Glutamatergic neuron (in vitro differentiated cells): ENCODE results near the gene SYNM. TPM values are rescaled to one million over a fixed set of nuclear protein-coding genes. Genes with fewer than 3 reads are reported as not detected.
A peak's percentile ranks its signal among the peaks of the same experiment; 100 is the strongest.

Experiments
- DNase-seq: peaks from one replicate; pipeline ENCODE4 v3.0.0; 2022
- H3K27ac Mint-ChIP-seq: one replicate; pipeline ENCODE4 v1.8.0; 2020; ENCODE audit warnings: mild to moderate bottlenecking, mixed read lengths, inconsistent platforms; ENCODE audit not compliant: unreplicated experiment
- H3K27me3 Mint-ChIP-seq: one replicate; pipeline ENCODE4 v1.8.0; 2020; ENCODE audit warnings: mild to moderate bottlenecking, moderate library complexity, mixed read lengths, inconsistent platforms; ENCODE audit not compliant: unreplicated experiment
- H3K36me3 Mint-ChIP-seq: one replicate; pipeline ENCODE4 v1.8.0; 2020; ENCODE audit warnings: mild to moderate bottlenecking, mixed read lengths, inconsistent platforms; ENCODE audit not compliant: unreplicated experiment
- H3K4me1 Mint-ChIP-seq: one replicate; pipeline ENCODE4 v1.8.0; 2020; ENCODE audit warnings: mild to moderate bottlenecking, low read depth, mixed read lengths, inconsistent platforms; ENCODE audit not compliant: unreplicated experiment
- H3K4me3 Mint-ChIP-seq: one replicate; pipeline ENCODE4 v1.8.0; 2020; ENCODE audit warnings: mild to moderate bottlenecking, mixed read lengths, inconsistent platforms; ENCODE audit not compliant: unreplicated experiment
- H3K9me3 Mint-ChIP-seq: one replicate; pipeline ENCODE4 v1.8.0; 2020; ENCODE audit warnings: mild to moderate bottlenecking, moderate library complexity, mixed read lengths, inconsistent platforms; ENCODE audit not compliant: unreplicated experiment
- CTCF ChIP-seq: fragments of 200-600 bp; sonication (generic); IDR thresholded peaks from one replicate; pipeline ENCODE4 v1.5.0; 2021; ENCODE audit not compliant: partially characterized antibody, unreplicated experiment
- total RNA-seq: library from RNA; stranded (reverse); fragmentation: NEBNext Ultra II Directional; extraction: Animal tissue kit (Norgen Biotek cat#: 25700); gene quantifications from one replicate; pipeline ENCODE4 v1.2.1, GENCODE V29; 2021; ENCODE audit not compliant: unreplicated experiment

The SYNM gene
- total RNA-seq, 1 donor from 2014 or later: 4.8 TPM

GRCh38 chr15:99146661-99147060 is 41.8 kb downstream of the SYNM start:
- Mint-ChIP-seq H3K27me3 (peaks cover 2% of the 10 kb centered on the region), H3K4me3 (no peak overlapping the region), H3K4me1 (peaks cover 23% of the 10 kb centered on the region), H3K27ac (no peak overlapping the region), H3K36me3 (no peaks in the 10 kb centered on the region), H3K9me3 (peaks cover 5% of the 10 kb centered on the region)
- no peak for TF ChIP-seq CTCF
- DNase-seq: no peak

- H3K4me1 Mint-ChIP-seq: peaks cover 9% of the 10 kb centered on the region
- no peaks in the 10 kb centered on the region for H3K36me3 Mint-ChIP-seq
- no peak for DNase-seq
- TF ChIP-seq CTCF: no peak
- H3K27me3 Mint-ChIP-seq: no peaks in the 10 kb centered on the region
- H3K4me3 Mint-ChIP-seq: no peak overlapping the region
- H3K9me3 Mint-ChIP-seq: peaks cover 6% of the 10 kb centered on the region
- peak overlapping the region; percentile 11 for H3K27ac Mint-ChIP-seq
These were observed 44.0 kb downstream of the SYNM start for GRCh38 chr15:99148851-99149276.

- H3K27me3 Mint-ChIP-seq: no peaks in the 10 kb centered on the region
- no peak for DNase-seq
- H3K27ac Mint-ChIP-seq: no peak overlapping the region
- TF ChIP-seq CTCF: no peak
- H3K9me3 Mint-ChIP-seq: peaks cover 6% of the 10 kb centered on the region
- H3K4me3 Mint-ChIP-seq: no peak overlapping the region
- no peaks in the 10 kb centered on the region for H3K36me3 Mint-ChIP-seq
- H3K4me1 Mint-ChIP-seq: peaks cover 9% of the 10 kb centered on the region
These were observed 44.5 kb downstream of the SYNM start for GRCh38 chr15:99149366-99149765.

GRCh38 chr15:99151156-99151555 is 46.3 kb downstream of the SYNM start:
- H3K27me3 Mint-ChIP-seq: no peaks in the 10 kb centered on the region
- H3K4me3 Mint-ChIP-seq: no peak overlapping the region
- H3K36me3 Mint-ChIP-seq: no peaks in the 10 kb centered on the region
- H3K9me3 Mint-ChIP-seq: peaks cover 6% of the 10 kb centered on the region
- no peak for DNase-seq
- TF ChIP-seq CTCF: no peak
- no peak overlapping the region for H3K27ac Mint-ChIP-seq
- H3K4me1 Mint-ChIP-seq: peaks cover 9% of the 10 kb centered on the region

- no peak overlapping the region for H3K4me3 Mint-ChIP-seq
- H3K36me3 Mint-ChIP-seq: no peaks in the 10 kb centered on the region
- TF ChIP-seq CTCF: no peak
- peaks cover 2% of the 10 kb centered on the region for H3K27me3 Mint-ChIP-seq
- no peak overlapping the region for H3K27ac Mint-ChIP-seq
- DNase-seq: no peak
- H3K4me1 Mint-ChIP-seq: peaks cover 9% of the 10 kb centered on the region
- H3K9me3 Mint-ChIP-seq: peaks cover 4% of the 10 kb centered on the region
These were observed 48.2 kb downstream of the SYNM start for GRCh38 chr15:99153026-99153535.
